Astrocyte of the spinal cord (primary cell): ENCODE data around the gene ZCCHC2.
A peak's percentile ranks its signal among the peaks of the same experiment; 100 is the strongest.

Experiments
- DNase-seq: peaks from one replicate; pipeline ENCODE4 v3.0.0; 2011; ENCODE audit warnings: low read depth, low spot score
- H3K4me3 ChIP-seq: 2 replicates; pipeline ENCODE4 v1.5.1; 2011; ENCODE audit warnings: low read depth, mild to moderate bottlenecking, low read length, moderate library complexity
- CTCF ChIP-seq: IDR thresholded peaks from 2 replicates; pipeline ENCODE4 v1.5.1; 2012; ENCODE audit warnings: low read depth, mild to moderate bottlenecking, low read length, inconsistent platforms
- in situ Hi-C: cut with HindIII; loops from 2 replicates; pipeline ENCODE4 v1.10.0; 2017; ENCODE audit warnings: low sequenced_read_pairs

The ZCCHC2 gene

DNA sequence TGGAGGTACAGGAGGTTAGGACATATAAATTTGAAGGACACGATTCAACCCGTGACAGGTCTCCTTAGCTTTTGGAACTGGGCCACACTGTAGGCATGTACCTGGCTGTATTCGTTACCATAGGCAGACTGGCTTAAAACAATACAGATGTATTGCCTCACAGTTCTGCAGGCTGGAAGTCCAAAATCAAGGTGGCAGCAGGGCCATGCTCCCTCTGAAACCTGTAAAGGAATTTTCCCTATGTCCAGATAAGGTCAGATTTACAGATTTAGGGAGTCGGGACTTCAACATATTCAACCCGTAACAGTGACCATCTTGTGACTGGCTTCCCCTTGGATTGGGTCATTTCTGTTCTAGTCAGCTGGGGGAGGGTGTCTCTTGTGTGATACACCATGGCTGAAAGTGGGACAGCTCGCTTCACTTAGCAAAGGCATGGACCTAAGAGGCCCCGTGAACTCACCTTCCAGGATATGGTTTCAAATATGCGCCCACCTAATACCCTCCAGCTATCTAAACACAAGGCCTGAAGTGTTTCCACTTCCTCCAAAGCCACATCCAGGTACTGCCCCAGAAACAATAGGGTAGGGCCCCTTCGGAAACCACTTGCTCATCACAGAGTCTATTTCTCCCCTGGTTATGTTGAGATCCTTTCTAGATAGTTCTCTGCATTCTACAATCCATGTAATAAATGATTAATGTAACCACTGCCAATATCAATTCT lies 85.0 kb downstream of the ZCCHC2 start:
- TF ChIP-seq CTCF, result no peak
- no peak for DNase-seq
- in situ Hi-C loops, result no loop called here
- no peak overlapping the region for H3K4me3 ChIP-seq

- no peak for DNase-seq
- H3K4me3 ChIP-seq, result no peak overlapping the region
- in situ Hi-C loops, result no loop called here
- no peak for TF ChIP-seq CTCF
These were observed 86.9 kb downstream of the ZCCHC2 start for GRCh38 chr18:62609764-62610163.

GRCh38 chr18:62610351-62610700 lies 87.5 kb downstream of the ZCCHC2 start:
- in situ Hi-C loops, result no loop called here

GRCh38 chr18:62610701-62611411 lies 88.0 kb downstream of the ZCCHC2 start:
- H3K4me3 ChIP-seq, result no peak overlapping the region
- TF ChIP-seq CTCF, result no peak
- in situ Hi-C loops, result no loop called here
- DNase-seq, result no peak

More at GRCh38 chr18:62610351-62610700, 87.5 kb downstream of the ZCCHC2 start:
- H3K4me3 ChIP-seq, result no peak overlapping the region
- no peak for TF ChIP-seq CTCF
- no peak for DNase-seq

- no peak overlapping the region for H3K4me3 ChIP-seq
- no peak for TF ChIP-seq CTCF
- in situ Hi-C loops, result no loop called here
- DNase-seq, result peak; percentile 1
These were observed 88.8 kb downstream of the ZCCHC2 start for GRCh38 chr18:62611453-62612288.

- DNase-seq, result no peak
- TF ChIP-seq CTCF, result no peak
- in situ Hi-C loops, result no loop called here
- H3K4me3 ChIP-seq, result no peak overlapping the region
These were observed 89.4 kb downstream of the ZCCHC2 start for GRCh38 chr18:62612289-62612645.
